ENCODE data around the gene EMILIN1. TPM values are rescaled to one million over a fixed set of nuclear protein-coding genes. Genes with fewer than 3 reads are reported as not detected.
A peak's percentile ranks its signal among the peaks of the same experiment; 100 is the strongest.

Gene EMILIN1
- total RNA-seq, 1 experiment from 2014 or later = 0.19 TPM

DNA sequence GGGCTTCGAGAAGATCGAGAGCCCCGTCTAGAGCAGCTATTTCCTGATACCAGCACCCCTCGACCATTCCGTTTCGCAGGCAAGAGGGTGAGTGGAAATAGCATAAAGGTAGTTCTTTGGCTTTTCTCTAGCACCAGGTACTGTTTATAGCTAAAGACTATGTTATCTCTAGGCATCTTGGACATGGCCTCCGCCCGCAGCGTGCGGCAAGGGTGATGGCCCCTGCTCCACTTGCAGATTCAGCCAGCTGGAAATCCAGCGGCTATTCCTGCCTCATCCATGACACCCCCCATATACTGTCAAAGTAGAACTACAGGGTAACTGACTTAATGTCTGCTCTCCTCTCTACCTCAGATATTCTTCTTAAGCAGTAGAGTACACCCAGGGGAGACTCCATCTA lies 23.7 kb upstream of the EMILIN1 start:
- no peak for DNase-seq
- intact Hi-C loops (cut with micrococcal nuclease; ENCODE audit: unreplicated experiment) = no loop called here
- H3K4me3 Mint-ChIP-seq (ENCODE audit: low read depth, unreplicated experiment) = no peak overlapping the region
- BruUV-seq (replicated peaks) = no TSS peak
- TF ChIP-seq, protein P1, sequence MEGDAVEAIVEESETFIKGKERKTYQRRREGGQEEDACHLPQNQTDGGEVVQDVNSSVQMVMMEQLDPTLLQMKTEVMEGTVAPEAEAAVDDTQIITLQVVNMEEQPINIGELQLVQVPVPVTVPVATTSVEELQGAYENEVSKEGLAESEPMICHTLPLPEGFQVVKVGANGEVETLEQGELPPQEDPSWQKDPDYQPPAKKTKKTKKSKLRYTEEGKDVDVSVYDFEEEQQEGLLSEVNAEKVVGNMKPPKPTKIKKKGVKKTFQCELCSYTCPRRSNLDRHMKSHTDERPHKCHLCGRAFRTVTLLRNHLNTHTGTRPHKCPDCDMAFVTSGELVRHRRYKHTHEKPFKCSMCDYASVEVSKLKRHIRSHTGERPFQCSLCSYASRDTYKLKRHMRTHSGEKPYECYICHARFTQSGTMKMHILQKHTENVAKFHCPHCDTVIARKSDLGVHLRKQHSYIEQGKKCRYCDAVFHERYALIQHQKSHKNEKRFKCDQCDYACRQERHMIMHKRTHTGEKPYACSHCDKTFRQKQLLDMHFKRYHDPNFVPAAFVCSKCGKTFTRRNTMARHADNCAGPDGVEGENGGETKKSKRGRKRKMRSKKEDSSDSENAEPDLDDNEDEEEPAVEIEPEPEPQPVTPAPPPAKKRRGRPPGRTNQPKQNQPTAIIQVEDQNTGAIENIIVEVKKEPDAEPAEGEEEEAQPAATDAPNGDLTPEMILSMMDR (IDR thresholded peaks at IDR 0.05; ENCODE audit: unreplicated experiment) = no peak
- H3K9me3 Mint-ChIP-seq (ENCODE audit: low read depth, unreplicated experiment) = no peaks in the 10 kb centered on the region
- H3K4me1 Mint-ChIP-seq (ENCODE audit: low read depth, unreplicated experiment) = peaks cover 20% of the 10 kb centered on the region
- CTCF ChIA-PET = no interaction called here
- peaks cover 17% of the 10 kb centered on the region for H3K27me3 Mint-ChIP-seq (ENCODE audit: unreplicated experiment)
- peaks cover 75% of the 10 kb centered on the region for H3K36me3 Mint-ChIP-seq (ENCODE audit: insufficient read depth, unreplicated experiment)
- peak overlapping the region; percentile 24 for H3K27ac Mint-ChIP-seq (ENCODE audit: unreplicated experiment)

DNA sequence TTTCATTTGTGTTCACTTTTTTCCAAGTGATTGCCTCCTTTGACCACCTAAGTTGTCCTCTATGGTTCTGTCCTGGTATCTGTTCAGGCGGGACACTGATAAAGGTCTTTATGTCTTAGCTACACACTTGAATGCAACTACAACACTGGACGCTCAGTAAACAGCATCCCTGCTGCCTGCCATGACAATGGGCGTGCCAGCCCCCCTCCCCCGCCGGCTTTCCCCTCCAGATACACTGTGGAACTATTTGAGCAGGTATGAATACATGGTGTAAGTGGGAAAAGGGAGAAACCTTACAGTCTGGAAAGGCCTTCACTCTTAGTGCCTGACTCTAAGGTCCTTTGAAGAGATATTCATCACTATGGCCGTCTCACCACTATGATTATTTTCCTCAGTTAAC lies 21.2 kb upstream of the EMILIN1 start:
- CTCF ChIA-PET = no interaction called here
- Mint-ChIP-seq H3K27me3 (ENCODE audit: unreplicated experiment) (no peaks in the 10 kb centered on the region), H3K36me3 (ENCODE audit: insufficient read depth, unreplicated experiment) (peaks cover 65% of the 10 kb centered on the region), H3K4me3 (ENCODE audit: low read depth, unreplicated experiment) (no peak overlapping the region), H3K27ac (ENCODE audit: unreplicated experiment) (no peak overlapping the region), H3K9me3 (ENCODE audit: low read depth, unreplicated experiment) (no peaks in the 10 kb centered on the region), H3K4me1 (ENCODE audit: low read depth, unreplicated experiment) (peaks cover 3% of the 10 kb centered on the region)
- intact Hi-C loops (cut with micrococcal nuclease; ENCODE audit: unreplicated experiment) = no loop called here
- BruUV-seq (replicated peaks) = no TSS peak
- DNase-seq = no peak
- TF ChIP-seq, protein P1 (IDR thresholded peaks at IDR 0.05; ENCODE audit: unreplicated experiment) = no peak

DNA sequence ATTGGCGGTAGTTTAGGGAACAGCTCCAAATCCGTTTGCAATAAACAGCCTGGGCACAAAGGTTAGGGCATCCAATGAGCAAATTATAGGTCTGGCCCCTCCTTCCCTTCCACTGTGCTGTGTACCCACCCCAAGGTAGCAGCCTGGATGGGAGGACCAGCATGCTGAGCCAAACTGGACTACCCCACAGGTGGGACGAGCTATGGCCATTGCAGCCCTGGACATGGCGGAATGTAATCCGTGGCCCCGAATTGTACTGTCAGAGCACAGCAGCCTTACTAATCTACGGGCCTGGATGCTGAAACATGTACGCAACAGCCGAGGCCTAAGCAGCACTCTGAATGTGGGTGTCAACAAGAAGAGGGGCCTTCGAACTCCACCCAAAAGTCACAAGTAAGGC lies 20.2 kb upstream of the EMILIN1 start:
- CTCF ChIA-PET = no interaction called here
- BruUV-seq (replicated peaks) = no TSS peak
- Mint-ChIP-seq H3K9me3 (ENCODE audit: low read depth, unreplicated experiment) (no peaks in the 10 kb centered on the region), H3K4me3 (ENCODE audit: low read depth, unreplicated experiment) (no peak overlapping the region), H3K36me3 (ENCODE audit: insufficient read depth, unreplicated experiment) (peaks cover 68% of the 10 kb centered on the region), H3K27ac (ENCODE audit: unreplicated experiment) (no peak overlapping the region), H3K4me1 (ENCODE audit: low read depth, unreplicated experiment) (no peaks in the 10 kb centered on the region), H3K27me3 (ENCODE audit: unreplicated experiment) (no peaks in the 10 kb centered on the region)
- intact Hi-C loops (cut with micrococcal nuclease; ENCODE audit: unreplicated experiment) = no loop called here
- TF ChIP-seq, protein P1 (IDR thresholded peaks at IDR 0.05; ENCODE audit: unreplicated experiment) = no peak
- no peak for DNase-seq

DNA sequence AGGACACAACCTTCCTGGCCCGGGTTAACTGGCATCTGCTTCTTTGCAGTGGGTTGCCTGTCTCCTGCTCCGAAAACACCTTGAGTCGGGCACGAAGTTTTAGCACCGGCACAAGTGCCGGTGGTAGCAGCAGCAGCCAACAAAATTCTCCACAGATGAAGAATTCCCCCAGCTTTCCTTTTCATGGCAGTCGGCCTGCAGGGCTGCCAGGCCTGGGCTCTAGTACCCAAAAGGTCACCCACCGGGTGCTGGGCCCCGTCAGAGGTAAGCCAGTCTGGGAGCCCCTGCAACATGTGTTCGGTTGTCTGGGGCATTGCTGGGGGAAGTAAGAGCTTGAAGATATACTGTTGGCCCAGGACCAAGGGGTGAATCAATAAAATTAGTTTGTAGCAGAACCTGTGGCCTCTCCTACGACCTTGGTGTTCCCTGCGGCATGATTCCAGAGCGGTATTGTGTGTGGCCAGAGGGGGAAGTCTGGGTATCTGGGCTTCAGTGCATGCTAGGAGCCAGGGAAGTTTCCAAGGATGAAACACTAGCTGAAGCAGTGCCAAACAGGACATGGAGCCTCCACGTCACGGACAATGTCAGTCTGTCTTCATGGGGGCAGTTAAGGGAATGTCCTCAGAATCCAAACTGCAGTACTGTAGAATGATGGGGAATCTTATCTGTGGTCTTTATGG lies 19.1 kb upstream of the EMILIN1 start:
- Mint-ChIP-seq H3K9me3 (ENCODE audit: low read depth, unreplicated experiment) (no peaks in the 10 kb centered on the region), H3K4me1 (ENCODE audit: low read depth, unreplicated experiment) (no peaks in the 10 kb centered on the region), H3K27me3 (ENCODE audit: unreplicated experiment) (no peaks in the 10 kb centered on the region), H3K36me3 (ENCODE audit: insufficient read depth, unreplicated experiment) (peaks cover 65% of the 10 kb centered on the region), H3K4me3 (ENCODE audit: low read depth, unreplicated experiment) (no peak overlapping the region), H3K27ac (ENCODE audit: unreplicated experiment) (no peak overlapping the region)
- CTCF ChIA-PET = no interaction called here
- no peak for DNase-seq
- BruUV-seq (replicated peaks) = no TSS peak
- intact Hi-C loops (cut with micrococcal nuclease; ENCODE audit: unreplicated experiment) = no loop called here
- TF ChIP-seq, protein P1 (IDR thresholded peaks at IDR 0.05; ENCODE audit: unreplicated experiment) = no peak
